HG03439 (cell line): Measurements from ENCODE around the gene ISM1.

Source experiments
- ATAC-seq: cut with Tn5 transposase; IDR thresholded peaks from one replicate; pipeline ENCODE4 v1.9.1; 2021; ENCODE audit warnings: mild to moderate bottlenecking, moderate library complexity; ENCODE audit not compliant: unreplicated experiment

The ISM1 gene

GRCh38 chr20:13340088-13340487 is 119.0 kb downstream of the ISM1 start:
- no peak for ATAC-seq

- no peak for ATAC-seq
Observed at GRCh38 chr20:13341737-13342393, 120.8 kb downstream of the ISM1 start.

GRCh38 chr20:13342469-13343242 is 121.6 kb downstream of the ISM1 start:
- no peak for ATAC-seq

- ATAC-seq: no peak
Observed at GRCh38 chr20:13344671-13345070, 123.6 kb downstream of the ISM1 start.

GRCh38 chr20:13348311-13349234 is 127.5 kb downstream of the ISM1 start:
- ATAC-seq: no peak

GRCh38 chr20:13349235-13349604 is 128.1 kb downstream of the ISM1 start:
- ATAC-seq: no peak
